Liver (tissue), 9 donors: ENCODE data around the gene LTBP4. TPM values are rescaled to one million over a fixed set of nuclear protein-coding genes. Genes with fewer than 3 reads are reported as not detected.
"Not testable (repeated sequence)": the region's sequence is repeated elsewhere in the genome, so short reads cannot be mapped to it uniquely, and the experiment has no call there.

ENCODE experiments used
- DNase-seq: peaks from one replicate; pipeline ENCODE4 v3.0.0-alpha.2; 2017; ENCODE audit warnings: low spot score
- H3K27ac ChIP-seq, 2 donors: one replicate each; pipeline ENCODE4 v1.7.0; 2013; ENCODE audit warnings: inconsistent platforms in 2 of 2, low read length in 2 of 2, control low read depth in 1 of 2, low read depth in 1 of 2, mild to moderate bottlenecking in 1 of 2
- H3K27me3 ChIP-seq, 4 donors: one replicate each; pipeline versions ENCODE4 v1.6.1 to v1.7.0; 2013; ENCODE audit warnings: low read length in 3 of 4, inconsistent platforms in 1 of 4, mild to moderate bottlenecking in 1 of 4, moderate library complexity in 1 of 4; ENCODE audit not compliant: control insufficient read depth in 4 of 4, insufficient read depth in 4 of 4
- H3K36me3 ChIP-seq, 4 donors: one replicate each; pipeline versions ENCODE4 v1.6.1 to v1.7.0; 2013; ENCODE audit warnings: low read length in 3 of 4, mild to moderate bottlenecking in 3 of 4, low read depth in 1 of 4, moderate library complexity in 1 of 4; ENCODE audit not compliant: control insufficient read depth in 4 of 4, insufficient read depth in 3 of 4
- H3K4me1 ChIP-seq, 4 donors: one replicate each; pipeline versions ENCODE4 v1.6.1 to v1.7.0; 2013; ENCODE audit warnings: low read length in 3 of 4, mild to moderate bottlenecking in 3 of 4, moderate library complexity in 1 of 4; ENCODE audit not compliant: control insufficient read depth in 4 of 4, insufficient read depth in 4 of 4
- H3K4me3 ChIP-seq, 3 donors: one replicate each; pipeline versions ENCODE4 v1.6.1 to v1.7.0; 2013; ENCODE audit warnings: low read length in 3 of 3, control low read depth in 1 of 3, low read depth in 1 of 3, mild to moderate bottlenecking in 1 of 3
- H3K9ac ChIP-seq, 2 donors: one replicate each; pipeline ENCODE4 v1.7.0; 2013; ENCODE audit warnings: low read length in 2 of 2, mild to moderate bottlenecking in 2 of 2, moderate library complexity in 2 of 2, control low read depth in 1 of 2, low read depth in 1 of 2
- H3K9me3 ChIP-seq, 4 donors: one replicate each; pipeline versions ENCODE4 v1.6.1 to v1.7.0; 2013; ENCODE audit warnings: low read length in 3 of 4; ENCODE audit not compliant: control insufficient read depth in 4 of 4
- ATF3 ChIP-seq: IDR thresholded peaks from 2 replicates; pipeline ENCODE4 v1.6.1; 2016; ENCODE audit warnings: antibody characterized with exemption
- EGR1 ChIP-seq, 2 donors: IDR thresholded peaks; 2 replicates each; pipeline ENCODE4 v1.6.1; 2016 to 2018; ENCODE audit warnings: antibody characterized with exemption in 2 of 2, low read depth in 2 of 2
- FOXA1 ChIP-seq: IDR thresholded peaks from 2 replicates; pipeline ENCODE4 v1.6.1; 2016; ENCODE audit warnings: antibody characterized with exemption
- FOXA2 ChIP-seq: IDR thresholded peaks from 2 replicates; pipeline ENCODE4 v1.6.1; 2016; ENCODE audit warnings: antibody characterized with exemption
- HNF4G ChIP-seq: IDR thresholded peaks from 2 replicates; pipeline ENCODE4 v1.6.1; 2016; ENCODE audit warnings: antibody characterized with exemption
- JUND ChIP-seq, 2 donors: IDR thresholded peaks; 2 replicates each; pipeline ENCODE4 v1.6.1; 2016; ENCODE audit warnings: antibody characterized with exemption in 2 of 2
- NR2F2 ChIP-seq: IDR thresholded peaks from 2 replicates; pipeline ENCODE4 v1.6.1; 2016; ENCODE audit warnings: antibody characterized with exemption
- RAD21 ChIP-seq, 2 donors: IDR thresholded peaks; 2 replicates each; pipeline ENCODE4 v1.6.1; 2016; ENCODE audit warnings: antibody characterized with exemption in 2 of 2, mild to moderate bottlenecking in 2 of 2
- RXRA ChIP-seq, 2 donors: IDR thresholded peaks; 2 replicates each; pipeline ENCODE4 v1.6.1; 2017 to 2018; ENCODE audit warnings: antibody characterized with exemption in 2 of 2, mild to moderate bottlenecking in 1 of 2
- SP1 ChIP-seq: IDR thresholded peaks from 2 replicates; pipeline ENCODE4 v1.6.1; 2018; ENCODE audit warnings: antibody characterized with exemption, mild to moderate bottlenecking
- TAF1 ChIP-seq: conservative IDR thresholded peaks from 2 replicates; pipeline ENCODE4 v1.6.1; 2016; ENCODE audit warnings: antibody characterized with exemption, mild to moderate bottlenecking
- YY1 ChIP-seq: IDR thresholded peaks from 2 replicates; pipeline ENCODE4 v1.6.1; 2016; ENCODE audit warnings: antibody characterized with exemption, mild to moderate bottlenecking
- WGBS: extraction: QIAGEN DNeasy Blood & Tissue Kit; methylation state at CpG from one replicate; pipeline ENCODE4 v1.1.7; 2013; 5-methylcytosine and 5-hydroxymethylcytosine counted together
- polyA plus RNA-seq, 2 donors: library from polyadenylated mRNA; stranded (reverse) in 1 of 2; unstranded in 1 of 2; fragments of 200-250 nt in 1 of 2; fragments of >200 nt in 1 of 2; fragmentation: Nextera tagmentation in 1 of 2; extraction: Ambion mirVana in 1 of 2; gene quantifications; one replicate each; pipeline versions ENCODE4 v1.2.1 to v1.2.3, GENCODE V29; 2013 to 2015
- total RNA-seq, 2 donors: library from RNA; depleted of rRNA; stranded (reverse); fragments of >200 nt; gene quantifications; one replicate each; pipeline ENCODE4 v1.2.3, GENCODE V29; 2014
- TF ChIP-seq, protein P1 (sequence below): fragments of 150-350 bp; IDR thresholded peaks from 2 replicates; pipeline ENCODE4 v1.5.1; 2017; ENCODE audit warnings: improper control_type of control experiment, low read depth, low read length; ENCODE audit not compliant: missing input control
- donor health status: healthy.
- donor health status: healthy.
- donor health status: healthy.
- donor health status: healthy.
- donor health status: healthy.

The LTBP4 gene
- total and polyA plus RNA-seq, 4 donors: 9.6 to 28.7 (median 17.8) TPM

- H3K4me1 ChIP-seq, H3K9ac ChIP-seq, H3K27ac ChIP-seq, H3K36me3 ChIP-seq, H3K27me3 ChIP-seq, DNase-seq, H3K9me3 ChIP-seq, H3K4me3 ChIP-seq: not testable (repeated sequence)
- 86% methylated on average over 11 of the region's 11 CpGs for WGBS
These were observed 51.1 kb downstream of the LTBP4 start for GRCh38 chr19:40652303-40652702.

DNA sequence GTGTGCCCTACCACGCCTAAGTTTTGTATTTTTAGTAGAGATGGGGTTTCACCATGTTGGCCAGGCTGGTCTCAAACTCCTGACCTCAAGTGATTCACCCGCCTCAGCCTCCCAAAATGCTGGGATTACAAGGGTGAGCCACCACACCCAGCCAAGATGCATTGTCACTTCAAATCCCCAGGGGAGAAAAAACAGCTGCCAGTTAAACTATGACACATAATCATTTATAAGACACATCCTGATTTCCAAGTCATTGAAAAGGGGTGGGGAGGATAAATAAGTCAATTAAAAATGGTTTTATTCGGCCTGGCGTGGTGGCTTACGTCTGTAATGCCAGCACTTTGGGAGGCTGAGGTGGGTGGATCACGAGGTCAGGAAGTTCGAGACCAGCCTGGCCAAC, 54.5 kb downstream of the LTBP4 start:
- H3K9me3 ChIP-seq, H3K36me3 ChIP-seq, H3K9ac ChIP-seq, H3K27ac ChIP-seq, H3K4me1 ChIP-seq, H3K4me3 ChIP-seq, DNase-seq, H3K27me3 ChIP-seq: not testable (repeated sequence)
- WGBS: 90% methylated on average over 7 of the region's 7 CpGs

GRCh38 chr19:40658031-40658430, 56.9 kb downstream of the LTBP4 start:
- Histone ChIP-seq H3K4me3 (no peak overlapping the region), H3K27ac (no peak overlapping the region), H3K4me1 (peaks cover 0 to 2% (median 0%) of the 10 kb centered on the region in 4 donors), H3K9ac (no peak overlapping the region), H3K27me3 (no peaks in the 10 kb centered on the region), H3K9me3 (no peaks in the 10 kb centered on the region), H3K36me3 (no peaks in the 10 kb centered on the region)
- 89% methylated on average over 8 of the region's 8 CpGs for WGBS
- DNase-seq: no peak
- TF ChIP-seq JUND (IDR thresholded peaks at IDR 0.05): no peak
- TF ChIP-seq YY1: no peak
- no peak for TF ChIP-seq RAD21 (IDR thresholded peaks at IDR 0.05)
- TF ChIP-seq HNF4G: no peak
- TF ChIP-seq RXRA (IDR thresholded peaks at IDR 0.05): no peak
- TF ChIP-seq, protein P1, sequence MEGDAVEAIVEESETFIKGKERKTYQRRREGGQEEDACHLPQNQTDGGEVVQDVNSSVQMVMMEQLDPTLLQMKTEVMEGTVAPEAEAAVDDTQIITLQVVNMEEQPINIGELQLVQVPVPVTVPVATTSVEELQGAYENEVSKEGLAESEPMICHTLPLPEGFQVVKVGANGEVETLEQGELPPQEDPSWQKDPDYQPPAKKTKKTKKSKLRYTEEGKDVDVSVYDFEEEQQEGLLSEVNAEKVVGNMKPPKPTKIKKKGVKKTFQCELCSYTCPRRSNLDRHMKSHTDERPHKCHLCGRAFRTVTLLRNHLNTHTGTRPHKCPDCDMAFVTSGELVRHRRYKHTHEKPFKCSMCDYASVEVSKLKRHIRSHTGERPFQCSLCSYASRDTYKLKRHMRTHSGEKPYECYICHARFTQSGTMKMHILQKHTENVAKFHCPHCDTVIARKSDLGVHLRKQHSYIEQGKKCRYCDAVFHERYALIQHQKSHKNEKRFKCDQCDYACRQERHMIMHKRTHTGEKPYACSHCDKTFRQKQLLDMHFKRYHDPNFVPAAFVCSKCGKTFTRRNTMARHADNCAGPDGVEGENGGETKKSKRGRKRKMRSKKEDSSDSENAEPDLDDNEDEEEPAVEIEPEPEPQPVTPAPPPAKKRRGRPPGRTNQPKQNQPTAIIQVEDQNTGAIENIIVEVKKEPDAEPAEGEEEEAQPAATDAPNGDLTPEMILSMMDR: no peak
- TF ChIP-seq FOXA1: no peak

DNA sequence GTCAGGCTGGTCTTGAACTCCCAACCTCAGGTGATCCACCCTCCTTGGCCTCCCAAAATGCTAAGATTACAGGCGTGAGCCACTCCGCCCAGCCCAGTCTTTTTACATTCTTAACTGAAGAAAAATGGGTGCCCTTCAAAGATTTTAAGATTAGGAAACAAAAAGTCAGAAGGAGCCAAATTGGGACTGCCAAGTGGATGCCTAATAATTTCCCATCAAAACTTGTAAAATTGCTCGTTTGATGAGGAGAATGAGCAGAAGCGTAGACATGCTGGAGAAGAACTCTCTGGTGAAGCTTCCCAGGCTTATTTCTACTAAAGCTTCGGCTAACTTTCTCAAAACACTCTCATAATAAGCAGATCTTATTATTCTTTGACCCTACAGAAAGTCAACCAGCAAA, 57.9 kb downstream of the LTBP4 start:
- H3K9ac ChIP-seq: no peak overlapping the region
- H3K27ac ChIP-seq: no peak overlapping the region
- no peaks in the 10 kb centered on the region for H3K9me3 ChIP-seq
- WGBS: 88% methylated on average over 5 of the region's 5 CpGs
- H3K4me3 ChIP-seq: no peak overlapping the region
- no peak for DNase-seq
- H3K36me3 ChIP-seq: no peaks in the 10 kb centered on the region
- H3K4me1 ChIP-seq: peaks cover 0 to 8% (median 5%) of the 10 kb centered on the region in 4 donors
- H3K27me3 ChIP-seq: no peaks in the 10 kb centered on the region
- no peak for TF ChIP-seq FOXA2
- TF ChIP-seq JUND (IDR thresholded peaks at IDR 0.05): no peak
- no peak for TF ChIP-seq NR2F2
- no peak for TF ChIP-seq SP1
- no peak for TF ChIP-seq ATF3
- no peak for TF ChIP-seq TAF1
- TF ChIP-seq, protein P1: no peak
- TF ChIP-seq YY1: no peak
- no peak for TF ChIP-seq EGR1 (IDR thresholded peaks at IDR 0.05; ENCODE audit: low read depth in 2 of 2)
